ENCODE measurements around the gene SELENOV.
"Not testable (repeated sequence)": the region's sequence is repeated elsewhere in the genome, so short reads cannot be mapped to it uniquely, and the experiment has no call there.

Gene SELENOV, protein sequence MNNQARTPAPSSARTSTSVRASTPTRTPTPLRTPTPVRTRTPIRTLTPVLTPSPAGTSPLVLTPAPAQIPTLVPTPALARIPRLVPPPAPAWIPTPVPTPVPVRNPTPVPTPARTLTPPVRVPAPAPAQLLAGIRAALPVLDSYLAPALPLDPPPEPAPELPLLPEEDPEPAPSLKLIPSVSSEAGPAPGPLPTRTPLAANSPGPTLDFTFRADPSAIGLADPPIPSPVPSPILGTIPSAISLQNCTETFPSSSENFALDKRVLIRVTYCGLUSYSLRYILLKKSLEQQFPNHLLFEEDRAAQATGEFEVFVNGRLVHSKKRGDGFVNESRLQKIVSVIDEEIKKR

DNA sequence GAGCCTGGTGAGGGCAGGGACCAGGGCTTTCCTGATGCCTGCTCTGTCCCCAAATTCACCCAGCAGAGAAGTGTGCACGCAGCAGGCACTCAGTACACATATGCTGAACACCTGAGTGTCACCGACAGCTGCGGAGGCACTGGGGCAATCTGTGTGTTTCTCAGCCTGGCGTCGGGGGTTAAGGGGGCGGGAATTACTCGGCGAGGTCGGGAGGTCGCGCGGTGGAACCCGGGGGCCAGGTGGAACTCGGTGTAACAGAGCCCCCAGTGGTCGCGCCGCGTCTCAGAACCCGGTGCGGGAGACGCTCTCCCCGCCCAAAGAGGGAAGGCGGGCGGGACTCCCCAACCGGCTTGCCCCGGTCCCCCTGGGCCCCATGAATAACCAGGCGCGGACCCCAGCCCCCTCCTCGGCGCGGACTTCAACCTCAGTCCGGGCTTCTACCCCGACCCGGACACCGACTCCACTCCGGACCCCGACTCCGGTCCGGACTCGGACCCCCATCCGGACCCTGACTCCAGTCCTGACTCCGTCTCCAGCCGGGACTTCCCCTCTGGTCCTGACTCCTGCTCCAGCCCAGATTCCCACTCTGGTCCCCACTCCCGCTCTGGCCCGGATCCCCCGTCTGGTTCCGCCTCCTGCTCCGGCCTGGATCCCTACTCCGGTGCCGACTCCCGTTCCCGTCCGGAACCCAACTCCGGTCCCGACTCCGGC, at the start of gene SELENOV:
SELENOV (plus strand) TSS at position 300 of the 711 bp plus-strand sequence; CDS start at position 374, 74 bp downstream.
- DNase-seq: no peak

GRCh38 chr19:39465956-39466747, 48.8 kb upstream of the SELENOV start:
- no peak for DNase-seq

DNA sequence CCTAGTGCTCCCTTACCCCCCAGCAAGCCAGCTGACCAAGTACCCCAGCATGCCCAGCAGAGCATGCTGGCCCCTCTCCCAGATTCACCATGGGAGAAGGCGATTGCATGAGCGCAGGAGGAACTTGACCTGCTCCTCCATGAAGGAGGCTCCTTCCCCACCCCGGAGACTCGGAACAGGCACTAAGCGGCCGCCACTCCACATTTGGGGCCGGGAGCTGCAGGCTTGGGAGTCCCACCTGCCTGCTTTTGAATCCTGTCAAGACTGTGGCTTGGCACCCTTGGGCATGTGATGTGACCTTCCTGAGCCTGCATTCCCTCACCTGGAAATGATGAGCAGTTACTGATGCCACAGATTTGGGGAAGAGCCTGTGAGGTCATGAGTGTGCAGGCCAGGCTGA, 47.0 kb upstream of the SELENOV start:
- no peak for DNase-seq

DNA sequence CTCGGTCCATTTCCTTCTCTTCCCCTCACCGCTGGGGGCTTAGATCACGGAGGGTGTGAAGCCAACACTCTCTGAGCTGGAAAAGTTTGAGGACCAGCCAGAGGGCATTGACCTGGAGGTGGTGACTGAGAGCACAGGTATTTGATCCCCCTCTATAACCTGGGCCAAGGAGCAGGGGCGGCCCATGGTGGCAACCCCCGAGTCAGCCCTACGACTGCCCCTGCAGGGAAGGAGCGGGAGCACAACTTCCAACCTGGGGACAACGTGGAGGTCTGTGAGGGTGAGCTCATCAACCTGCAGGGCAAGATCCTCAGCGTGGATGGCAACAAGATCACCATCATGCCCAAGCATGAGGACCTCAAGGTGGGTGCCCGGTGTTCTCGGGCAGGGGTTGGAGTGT, 45.9 kb upstream of the SELENOV start:
- no peak for DNase-seq

GRCh38 chr19:39469567-39469966, 45.4 kb upstream of the SELENOV start:
- DNase-seq: no peak

DNA sequence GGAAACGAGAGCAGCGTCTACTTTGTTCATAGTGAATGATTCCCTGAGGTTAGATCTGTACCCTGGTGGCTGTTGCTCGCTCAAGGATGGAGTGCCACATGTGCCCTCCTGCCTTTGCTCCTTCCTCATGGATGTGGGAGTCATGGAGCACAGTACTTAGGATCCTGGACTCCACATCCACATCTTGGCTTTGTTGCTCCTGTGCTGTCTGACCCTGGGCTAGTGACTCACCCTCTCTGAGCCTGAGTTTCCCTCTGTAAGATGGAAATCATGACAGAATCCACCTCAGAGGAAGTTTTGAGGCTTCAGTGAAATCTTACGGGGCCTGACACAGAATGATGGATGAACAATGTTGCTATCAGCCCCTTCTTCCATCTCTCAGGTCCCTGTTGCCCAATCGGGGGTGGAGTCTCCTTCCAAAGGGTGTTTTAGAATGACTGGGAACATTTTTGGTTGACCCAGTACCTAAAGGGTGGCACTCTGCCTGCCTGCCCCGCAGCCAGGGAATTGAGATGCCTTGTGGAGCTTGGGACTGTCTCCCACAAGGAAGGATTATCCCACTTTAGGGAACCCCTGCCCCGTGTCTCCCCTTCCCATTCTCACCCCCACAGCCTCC, 44.1 kb upstream of the SELENOV start:
- no peak for DNase-seq

- no peak for DNase-seq
These were observed 43.0 kb upstream of the SELENOV start for GRCh38 chr19:39471756-39472536.

GRCh38 chr19:39472746-39473442, 42.0 kb upstream of the SELENOV start:
- no peak for DNase-seq

DNA sequence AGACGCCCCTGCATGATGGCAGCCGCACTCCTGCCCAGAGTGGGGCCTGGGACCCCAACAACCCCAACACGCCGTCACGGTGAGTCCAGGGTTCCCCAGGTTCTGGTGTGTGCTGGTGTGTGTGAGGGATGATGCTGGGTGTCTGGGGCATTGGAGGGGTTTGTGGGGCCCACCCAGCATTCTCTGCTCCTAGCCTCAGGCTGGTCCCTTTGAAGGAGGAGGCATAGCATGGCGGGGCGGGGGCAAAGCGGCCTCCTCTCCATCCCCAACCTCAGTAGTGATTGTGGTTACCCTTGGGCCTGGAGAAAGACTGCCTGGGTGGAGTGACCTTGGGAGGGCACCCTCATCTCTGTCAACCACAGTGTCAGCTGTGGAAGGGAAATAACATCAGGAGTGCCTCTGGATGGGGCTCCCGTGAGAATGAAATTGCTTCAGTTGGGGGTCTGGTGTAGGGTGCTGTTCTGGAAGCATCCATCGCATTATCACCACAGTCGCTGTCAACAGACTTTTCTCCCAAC, 41.4 kb upstream of the SELENOV start:
- DNase-seq: no peak

DNA sequence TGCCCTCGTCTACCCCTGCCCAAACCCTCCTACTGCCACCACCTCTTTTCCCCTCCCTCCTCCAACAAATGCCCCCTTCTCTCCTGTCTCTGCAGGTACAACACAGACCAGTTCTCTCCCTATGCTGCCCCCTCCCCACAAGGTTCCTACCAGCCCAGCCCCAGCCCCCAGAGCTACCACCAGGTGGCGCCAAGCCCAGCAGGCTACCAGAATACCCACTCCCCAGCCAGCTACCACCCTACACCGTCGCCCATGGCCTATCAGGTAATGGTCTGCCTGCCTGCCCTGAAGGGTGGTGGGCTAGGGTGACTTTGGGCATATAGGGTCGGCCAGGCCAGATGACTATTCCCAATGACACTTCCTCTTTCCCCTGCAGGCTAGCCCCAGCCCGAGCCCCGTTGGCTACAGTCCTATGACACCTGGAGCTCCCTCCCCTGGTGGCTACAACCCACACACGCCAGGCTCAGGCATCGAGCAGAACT, 40.8 kb upstream of the SELENOV start:
- DNase-seq: peak; percentile 18

DNA sequence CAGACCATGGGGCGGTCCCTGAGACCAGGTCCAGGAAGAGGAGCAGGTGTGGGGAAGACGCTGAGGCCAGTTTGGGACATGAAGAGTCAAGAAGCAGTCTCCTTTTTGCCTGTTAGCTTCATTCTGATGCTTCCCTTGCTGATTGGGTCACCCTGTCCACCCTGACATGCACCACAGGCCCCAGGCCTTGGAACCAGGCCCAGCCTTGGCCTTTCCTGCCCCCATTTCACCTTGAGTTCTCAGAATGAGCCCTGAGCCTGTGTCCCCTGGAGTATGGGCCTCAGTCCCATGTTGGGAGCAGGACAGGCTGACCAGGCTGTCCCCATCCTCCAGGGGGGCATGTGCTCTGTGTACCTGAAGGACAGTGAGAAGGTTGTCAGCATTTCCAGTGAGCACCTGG, 39.2 kb upstream of the SELENOV start:
- DNase-seq: no peak

DNA sequence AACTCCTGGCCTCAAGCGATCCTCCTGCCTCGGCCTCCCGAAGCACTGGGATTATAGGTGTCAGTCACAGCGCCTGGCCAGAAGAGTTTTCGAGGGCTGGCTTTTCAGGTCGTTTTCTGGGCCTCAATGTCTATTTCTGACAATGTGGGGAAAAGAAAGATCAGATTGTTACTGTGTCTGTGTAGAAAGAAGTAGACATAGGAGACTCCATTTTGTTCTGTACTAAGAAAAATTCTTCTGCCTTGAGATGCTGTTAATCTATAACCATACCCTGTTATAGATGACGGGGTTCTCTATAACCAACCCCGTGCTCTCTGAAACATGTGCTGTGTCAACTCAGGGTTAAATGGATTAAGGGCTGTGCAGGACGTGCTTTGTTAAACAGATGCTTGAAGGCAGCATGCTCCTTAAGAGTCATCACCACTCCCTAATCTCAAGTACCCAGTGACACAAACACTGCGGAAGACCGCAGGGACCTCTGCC, 35.6 kb upstream of the SELENOV start:
- DNase-seq: not testable (repeated sequence)

GRCh38 chr19:39479916-39480315, 35.0 kb upstream of the SELENOV start:
- no peak for DNase-seq

- peak; percentile 95 for DNase-seq
These were observed 34.4 kb upstream of the SELENOV start, which contains the start of gene TIMM50 for GRCh38 chr19:39480337-39481228. TSS of gene TIMM50 (plus strand) at chr19:39480838. CDS start at chr19:39480854, 16 bp downstream.

DNA sequence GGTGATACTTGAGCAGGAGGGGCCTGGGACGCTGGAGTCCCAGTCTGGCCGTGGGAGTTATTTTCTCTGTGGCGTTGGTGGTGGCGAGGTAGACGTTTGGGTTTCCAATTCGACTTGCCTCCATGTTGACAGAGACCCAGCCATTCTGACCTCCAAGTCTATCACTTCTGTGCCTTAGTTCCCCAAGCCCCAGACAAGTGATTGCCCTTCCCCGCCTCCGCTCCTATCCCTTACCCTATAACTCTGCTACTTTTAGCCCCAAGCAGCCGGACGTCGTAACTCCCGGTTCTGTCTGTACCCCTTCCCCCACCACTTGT, 33.8 kb upstream of the SELENOV start:
- DNase-seq: no peak

GRCh38 chr19:39481676-39482075, 33.3 kb upstream of the SELENOV start:
- no peak for DNase-seq

GRCh38 chr19:39483141-39483540, 31.8 kb upstream of the SELENOV start:
- DNase-seq: no peak

DNA sequence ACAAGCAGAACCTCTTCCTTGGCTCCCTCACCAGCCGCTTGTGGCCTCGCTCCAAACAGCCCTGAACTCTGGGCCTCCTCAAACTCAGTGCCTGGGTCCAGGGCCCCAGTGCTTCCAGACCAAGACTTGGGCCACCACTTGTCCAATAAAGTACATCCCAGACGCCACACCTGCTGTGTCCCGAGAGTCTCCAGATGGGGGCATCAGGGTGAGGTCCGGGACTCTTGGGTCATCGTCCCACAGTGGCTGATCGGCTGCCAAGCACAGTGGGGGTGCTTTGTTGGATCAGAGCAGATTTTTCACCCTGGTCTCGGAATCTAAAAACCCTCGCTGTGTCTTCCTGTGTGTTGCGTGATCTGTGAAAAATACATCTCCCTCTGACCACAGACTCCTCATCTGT, 25.2 kb upstream of the SELENOV start:
- DNase-seq: no peak

GRCh38 chr19:39492225-39492624, 22.7 kb upstream of the SELENOV start:
- no peak for DNase-seq

DNA sequence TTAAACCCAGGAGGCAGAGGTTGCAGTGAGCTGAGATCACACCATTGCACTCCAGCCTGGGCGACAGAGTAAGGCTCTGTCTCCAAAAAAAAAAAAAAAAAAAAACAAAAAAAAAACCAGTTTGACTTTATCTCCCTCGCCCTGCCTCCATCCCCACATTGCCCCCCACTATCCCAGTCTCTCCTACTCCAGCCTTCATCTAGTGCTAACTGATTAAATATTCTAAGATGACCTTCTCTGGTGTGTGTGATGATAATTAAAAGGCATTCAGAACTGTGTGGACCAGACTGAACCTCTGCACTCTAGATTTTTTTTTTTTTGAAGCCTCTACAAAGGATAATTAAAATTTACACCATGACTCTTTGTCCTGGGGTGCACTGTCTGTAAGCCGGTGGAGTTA, 22.2 kb upstream of the SELENOV start:
- DNase-seq: no peak
